Measurements from ENCODE around the gene RAD9A. TPM values are rescaled to one million over a fixed set of nuclear protein-coding genes. Genes with fewer than 3 reads are reported as not detected.

The RAD9A gene
- total and polyA plus RNA-seq, 2 of the 4 experiments (the other 2 are of a cell fraction): 2.0 to 10.3 TPM

DNA sequence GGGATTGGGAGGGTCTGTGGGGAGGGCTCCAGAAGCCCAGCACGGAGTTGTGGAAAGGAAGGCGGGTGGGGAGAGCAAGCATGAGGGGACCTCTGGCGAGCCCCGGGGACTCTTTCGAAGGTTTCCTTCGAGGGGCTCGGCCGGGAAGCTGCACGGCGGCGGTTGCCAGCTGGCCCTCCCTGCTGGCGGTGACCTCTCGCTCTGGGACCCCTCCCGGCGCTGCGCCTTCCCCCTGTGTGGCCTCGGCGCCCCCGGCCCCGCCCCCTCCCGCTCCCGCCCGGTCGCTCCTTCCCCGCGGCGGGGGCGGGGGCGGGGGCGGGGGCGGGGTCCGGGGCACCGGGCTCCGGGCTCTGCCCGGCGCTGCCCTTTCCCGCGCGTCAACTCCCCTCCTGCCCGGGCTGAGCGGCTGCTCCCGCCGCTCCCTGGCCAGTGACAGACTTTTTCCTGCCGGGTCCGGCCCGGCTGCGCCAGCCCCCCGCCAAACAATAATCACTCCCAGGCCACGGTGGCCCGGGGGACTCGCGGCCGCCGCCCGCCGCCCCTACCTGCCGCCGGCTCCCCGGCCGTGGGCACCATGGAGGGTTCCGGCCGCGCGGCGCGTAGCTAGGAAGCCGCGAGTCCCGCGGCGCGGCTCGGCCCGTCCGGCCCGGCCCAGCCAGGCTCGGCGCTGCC is 19.3 kb upstream of the RAD9A start (continued):
- TF ChIP-seq POLR2A (IDR thresholded peaks at IDR 0.05; ENCODE audit: low read depth, low read length) (no peak; the same call in 1 of the 2 replicates), RFX5 (IDR thresholded peaks at IDR 0.05; ENCODE audit: low read depth, low read length) (no peak)

GRCh38 chr11:67372993-67373647 is 18.7 kb upstream of the RAD9A start, which contains the start of gene CLCF1:
CLCF1 (minus strand) TSS chr11:67373598; CDS start chr11:67373539, 59 bp downstream.
- Histone ChIP-seq H3K27ac (ENCODE audit: insufficient read depth, low read length) (peak within 1 kb of the TSS; percentile 94), H3K27me3 (ENCODE audit: control insufficient read depth, insufficient read depth, low read length) (no peaks in the 10 kb centered on the region), H2BK5ac (ENCODE audit: low read depth, low read length, poor library complexity, severe bottlenecking) (peak within 1 kb of the TSS; percentile 93), H4K5ac (ENCODE audit: low read depth, low read length) (peak within 1 kb of the TSS; percentile 78), H4K8ac (ENCODE audit: low read depth in 2 of 2, low read length in 2 of 2) (peak within 1 kb of the TSS; percentile 82 to 89), H3K36me3 (ENCODE audit: control insufficient read depth, insufficient read depth, low read length) (peaks cover 3% of the 10 kb centered on the region; the same call in 1 of the 2 replicates), H3K9me1 (ENCODE audit: insufficient read depth, low read length) (peaks cover 25% of the 10 kb centered on the region), H2BK120ac (ENCODE audit: low read depth, low read length) (peak within 1 kb of the TSS; percentile 93), H2AK9ac (replicated peaks; ENCODE audit: low read depth, low read length, poor library complexity) (peak within 1 kb of the TSS; percentile 99), H3K23ac (ENCODE audit: low read depth, low read length) (peak within 1 kb of the TSS; percentile 86), H4K20me1 (ENCODE audit: insufficient read depth, low read length) (peaks cover 37% of the 10 kb centered on the region), H3K4me2 (ENCODE audit: low read depth, low read length) (peak within 1 kb of the TSS; percentile 32), H3K9me3 (ENCODE audit: control insufficient read depth, insufficient read depth, low read length) (no peaks in the 10 kb centered on the region), H3K4ac (ENCODE audit: low read depth, low read length) (peak within 1 kb of the TSS; percentile 96), H2BK15ac (ENCODE audit: low read depth, low read length) (peak within 1 kb of the TSS; percentile 96), H2BK20ac (ENCODE audit: low read depth, low read length) (peak within 1 kb of the TSS; percentile 87), H2AFZ (replicated peaks; ENCODE audit: low read length, poor library complexity) (peak within 1 kb of the TSS; percentile 83), H4K91ac (ENCODE audit: insufficient read depth, low read depth, low read length) (peak within 1 kb of the TSS; percentile 96), H2AK5ac (ENCODE audit: low read depth, low read length) (peak within 1 kb of the TSS; percentile 96), H3K14ac (replicated peaks; ENCODE audit: low read depth, low read length) (peak within 1 kb of the TSS; percentile 90), H3K18ac (ENCODE audit: low read depth, low read length) (peak within 1 kb of the TSS; percentile 75), H3K79me1 (ENCODE audit: low read depth in 1 of 2, low read length in 2 of 2) (peaks cover 5 to 39% of the 10 kb centered on the region in 2 experiments; a peak in 3 of 4 replicates), H3K56ac (ENCODE audit: extremely low read depth, insufficient read depth, low read length) (peak within 1 kb of the TSS; percentile 84), H3K4me3 (ENCODE audit: insufficient read depth, low read depth, low read length) (peak within 1 kb of the TSS; percentile 78), H3K9ac (ENCODE audit: low read depth, low read length) (peak within 1 kb of the TSS; percentile 71), H3K4me1 (ENCODE audit: control insufficient read depth, insufficient read depth, low read length) (peaks cover 42% of the 10 kb centered on the region)
- dilution Hi-C loops (cut with HindIII; ENCODE audit: low sequenced_read_pairs, unreplicated experiment): no loop called here
- in situ Hi-C loops (cut with MboI; ENCODE audit: low sequenced_read_pairs): no loop called here
- ChIA-PET POLR2A (ENCODE audit: unreplicated experiment) (interaction anchor here (0.6 to 0.7 kb wide), 2 partner anchors 22 to 24 kb away, joined by 8 to 11 read pairs; no protein-coding TSS in a partner anchor), CTCF (interaction anchor here (0.6 to 0.7 kb wide), 2 partner anchors 9 to 24 kb away, joined by 3 to 4 read pairs; no protein-coding TSS in a partner anchor)
- intact Hi-C loops (cut with micrococcal nuclease): no loop called here
- DNase-seq (peak; percentile 49), ATAC-seq (ENCODE audit: low read depth) (peak; percentile 22)
- peak; percentile 62 for TF ChIP-seq POLR2A (IDR thresholded peaks at IDR 0.05; ENCODE audit: low read depth, low read length)
- TF ChIP-seq RCOR1 (IDR thresholded peaks at IDR 0.05; ENCODE audit: insufficient replicate concordance, low read length): no peak
- no TSS peak for BruUV-seq (replicated peaks)
- WGBS, 2 experiments (ENCODE audit: extremely low coverage in 2 of 2, insufficient read length in 1 of 2): 0% methylated on average over 31 of the region's 76 CpGs; no CpG with 5 or more reads in 1 of the 2 experiments
